A673 (cell line): Measurements from ENCODE around the gene ATP2A3. TPM values are rescaled to one million over a fixed set of nuclear protein-coding genes. Genes with fewer than 3 reads are reported as not detected.

Experiments
- BruUV-seq: library from RNA; stranded (reverse); fragments of 400-500 nt; replicated peaks from 2 replicates; lab custom pipeline; 2021; lab: Mats Ljungman, UMichigan
- CTCF ChIA-PET: fragments of 300-600 bp; sonication (Branson Sonifier 250); formaldehyde crosslinking; loops from one replicate; lab custom pipeline; 2022; ENCODE audit warnings: antibody characterized with exemption; lab: Charles Lee
- POLR2A ChIA-PET: fragments of 300-600 bp; sonication (Branson Sonifier 250); formaldehyde crosslinking; loops from one replicate; lab custom pipeline; 2022; ENCODE audit warnings: antibody characterized with exemption; ENCODE audit not compliant: low non-redundant PET; lab: Charles Lee
- DNase-seq: peaks from one replicate; pipeline ENCODE4 v3.0.0-alpha.2; 2015; ENCODE audit warnings: low spot score
- H3K27ac ChIP-seq: fragments of 200-600 bp; sonication (generic); 2 replicates; pipeline ENCODE4 v1.5.1; 2016; ENCODE audit warnings: mixed run types, low read depth, mild to moderate bottlenecking, mixed read lengths, antibody characterized with exemption, low read length; ENCODE audit not compliant: poor library complexity, severe bottlenecking
- H3K27me3 ChIP-seq: fragments of 200-600 bp; sonication (generic); replicated peaks from 2 replicates; pipeline ENCODE4 v1.6.1; 2017; ENCODE audit warnings: mixed run types, low read depth, mild to moderate bottlenecking, mixed read lengths, antibody characterized with exemption, low read length; ENCODE audit not compliant: insufficient read depth, poor library complexity
- H3K36me3 ChIP-seq: fragments of 200-600 bp; sonication (generic); 2 replicates; pipeline ENCODE4 v1.6.1; 2016; ENCODE audit warnings: mixed run types, mild to moderate bottlenecking, mixed read lengths, antibody characterized with exemption, low read length; ENCODE audit not compliant: insufficient read depth, poor library complexity, severe bottlenecking
- H3K4me1 ChIP-seq: fragments of 200-600 bp; sonication (generic); 2 replicates; pipeline ENCODE4 v1.6.1; 2017; ENCODE audit warnings: mixed run types, mild to moderate bottlenecking, mixed read lengths, antibody characterized with exemption, low read length; ENCODE audit not compliant: insufficient read depth, poor library complexity, severe bottlenecking
- H3K4me3 ChIP-seq: fragments of 200-600 bp; sonication (generic); 2 replicates; pipeline ENCODE4 v1.5.1; 2016; ENCODE audit warnings: low read depth, mixed run types, mild to moderate bottlenecking, mixed read lengths, low read length; ENCODE audit not compliant: poor library complexity, severe bottlenecking
- H3K9me3 ChIP-seq: fragments of 200-600 bp; sonication (generic); 2 replicates; pipeline ENCODE4 v1.6.1; 2016; ENCODE audit warnings: mixed run types, low read depth, mild to moderate bottlenecking, mixed read lengths, antibody characterized with exemption, low read length; ENCODE audit not compliant: poor library complexity, severe bottlenecking
- EZH2 ChIP-seq: fragments of 200-600 bp; sonication (generic); IDR thresholded peaks from 2 replicates; pipeline ENCODE4 v1.6.1; 2017; ENCODE audit warnings: borderline replicate concordance, low read depth, mild to moderate bottlenecking, mixed read lengths, antibody characterized with exemption, low read length; ENCODE audit not compliant: poor library complexity, severe bottlenecking
- intact Hi-C: fragments of 100-400 bp; cut with micrococcal nuclease; formaldehyde crosslinking; loops from one replicate; pipeline ENCODE4 v1.10.0; 2022; ENCODE audit not compliant: unreplicated experiment
- total RNA-seq: library from RNA; stranded (reverse); gene quantifications from 2 replicates; pipeline ENCODE4 v1.2.3, GENCODE V29; 2021
- TF ChIP-seq, protein P1 (sequence below): fragments of 300-800, 200-600 bp; sonication (generic); conservative IDR thresholded peaks from 2 replicates; pipeline ENCODE4 v1.5.1; 2017; ENCODE audit warnings: low read depth, mild to moderate bottlenecking, antibody characterized with exemption, low read length, moderate library complexity, mixed read lengths

The ATP2A3 gene
- total RNA-seq, 1 experiment from 2014 or later, result 0.17 TPM

DNA sequence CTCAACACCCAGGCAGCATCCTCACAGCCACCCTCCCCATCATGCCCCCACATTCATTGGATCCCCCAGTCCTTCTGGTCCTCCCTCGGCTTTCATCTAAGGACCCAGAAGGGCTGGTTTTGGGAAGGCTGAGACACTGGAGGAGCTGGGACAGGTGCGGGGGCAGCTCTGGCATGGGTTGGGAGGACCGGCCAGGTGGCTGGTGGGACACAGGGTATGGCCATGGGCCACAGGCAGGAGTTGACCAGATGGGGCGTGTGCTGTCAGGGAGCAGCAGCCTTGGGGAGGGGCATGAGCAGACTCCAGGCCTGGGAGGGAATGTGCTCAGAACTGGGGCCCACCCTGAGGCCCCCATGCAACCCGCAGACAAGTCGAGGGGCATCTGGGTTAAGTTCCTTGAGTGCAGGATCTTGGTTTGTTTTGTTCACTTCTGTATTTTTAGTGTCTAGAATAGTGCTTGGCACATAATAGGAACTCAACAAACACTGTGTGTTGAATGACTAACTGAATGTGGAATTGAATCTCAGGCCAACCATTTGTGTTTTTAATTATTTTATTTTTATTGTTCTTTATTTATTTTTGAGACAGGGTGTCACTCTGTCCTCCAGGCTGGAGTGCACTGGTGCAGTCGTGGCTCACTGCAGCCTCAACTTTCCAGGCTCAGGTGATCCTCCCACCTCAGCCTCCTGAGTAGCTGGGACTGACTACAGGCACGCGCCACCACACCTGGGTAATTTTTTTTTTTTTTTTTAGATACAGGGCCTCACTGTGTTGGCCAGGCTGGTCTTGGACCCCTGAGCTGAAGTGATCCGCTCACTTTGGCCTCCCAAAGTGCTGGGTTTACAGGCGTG, 53.6 kb downstream of the ATP2A3 start:
- Histone ChIP-seq H3K4me1 (no peaks in the 10 kb centered on the region), H3K27ac (no peak overlapping the region), H3K9me3 (no peaks in the 10 kb centered on the region), H3K27me3 (no peaks in the 10 kb centered on the region), H3K4me3 (no peak overlapping the region), H3K36me3 (no peaks in the 10 kb centered on the region)
- CTCF ChIA-PET, result no interaction called here
- no peak for DNase-seq
- no TSS peak for BruUV-seq
- intact Hi-C loops, result loop anchor here (10.0 kb wide), 3 partner anchors 164 to 504 kb away; no protein-coding TSS in a partner anchor
- POLR2A ChIA-PET, result no interaction called here
- no peak for TF ChIP-seq EZH2
- TF ChIP-seq, protein P1, sequence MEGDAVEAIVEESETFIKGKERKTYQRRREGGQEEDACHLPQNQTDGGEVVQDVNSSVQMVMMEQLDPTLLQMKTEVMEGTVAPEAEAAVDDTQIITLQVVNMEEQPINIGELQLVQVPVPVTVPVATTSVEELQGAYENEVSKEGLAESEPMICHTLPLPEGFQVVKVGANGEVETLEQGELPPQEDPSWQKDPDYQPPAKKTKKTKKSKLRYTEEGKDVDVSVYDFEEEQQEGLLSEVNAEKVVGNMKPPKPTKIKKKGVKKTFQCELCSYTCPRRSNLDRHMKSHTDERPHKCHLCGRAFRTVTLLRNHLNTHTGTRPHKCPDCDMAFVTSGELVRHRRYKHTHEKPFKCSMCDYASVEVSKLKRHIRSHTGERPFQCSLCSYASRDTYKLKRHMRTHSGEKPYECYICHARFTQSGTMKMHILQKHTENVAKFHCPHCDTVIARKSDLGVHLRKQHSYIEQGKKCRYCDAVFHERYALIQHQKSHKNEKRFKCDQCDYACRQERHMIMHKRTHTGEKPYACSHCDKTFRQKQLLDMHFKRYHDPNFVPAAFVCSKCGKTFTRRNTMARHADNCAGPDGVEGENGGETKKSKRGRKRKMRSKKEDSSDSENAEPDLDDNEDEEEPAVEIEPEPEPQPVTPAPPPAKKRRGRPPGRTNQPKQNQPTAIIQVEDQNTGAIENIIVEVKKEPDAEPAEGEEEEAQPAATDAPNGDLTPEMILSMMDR, result no peak

DNA sequence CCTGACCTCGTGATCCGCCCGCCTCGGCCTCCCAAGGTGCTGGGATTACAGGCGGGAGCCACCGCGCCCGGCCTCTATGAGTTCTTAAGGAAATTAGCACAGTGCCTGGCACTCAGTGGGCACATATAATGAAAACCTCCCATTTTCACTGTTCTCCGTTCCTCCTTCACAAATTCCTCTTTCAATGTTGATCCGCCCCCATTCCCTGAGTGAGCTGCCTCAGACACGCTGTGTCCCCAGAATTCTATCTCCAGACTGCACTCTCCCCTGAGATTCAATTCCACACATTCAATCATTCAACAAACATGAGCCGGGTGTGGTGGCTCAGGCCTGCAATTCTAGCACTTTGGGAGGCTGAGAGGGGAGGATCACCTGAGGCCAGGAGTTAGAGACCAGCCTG, 55.0 kb downstream of the ATP2A3 start:
- Histone ChIP-seq H3K36me3 (no peaks in the 10 kb centered on the region), H3K27ac (no peak overlapping the region), H3K9me3 (no peaks in the 10 kb centered on the region), H3K4me3 (no peak overlapping the region), H3K27me3 (no peaks in the 10 kb centered on the region), H3K4me1 (no peaks in the 10 kb centered on the region)
- ChIA-PET CTCF (no interaction called here), POLR2A (no interaction called here)
- no TSS peak for BruUV-seq
- TF ChIP-seq, protein P1, result no peak
- TF ChIP-seq EZH2, result no peak
- intact Hi-C loops, result no loop called here
- DNase-seq, result no peak

DNA sequence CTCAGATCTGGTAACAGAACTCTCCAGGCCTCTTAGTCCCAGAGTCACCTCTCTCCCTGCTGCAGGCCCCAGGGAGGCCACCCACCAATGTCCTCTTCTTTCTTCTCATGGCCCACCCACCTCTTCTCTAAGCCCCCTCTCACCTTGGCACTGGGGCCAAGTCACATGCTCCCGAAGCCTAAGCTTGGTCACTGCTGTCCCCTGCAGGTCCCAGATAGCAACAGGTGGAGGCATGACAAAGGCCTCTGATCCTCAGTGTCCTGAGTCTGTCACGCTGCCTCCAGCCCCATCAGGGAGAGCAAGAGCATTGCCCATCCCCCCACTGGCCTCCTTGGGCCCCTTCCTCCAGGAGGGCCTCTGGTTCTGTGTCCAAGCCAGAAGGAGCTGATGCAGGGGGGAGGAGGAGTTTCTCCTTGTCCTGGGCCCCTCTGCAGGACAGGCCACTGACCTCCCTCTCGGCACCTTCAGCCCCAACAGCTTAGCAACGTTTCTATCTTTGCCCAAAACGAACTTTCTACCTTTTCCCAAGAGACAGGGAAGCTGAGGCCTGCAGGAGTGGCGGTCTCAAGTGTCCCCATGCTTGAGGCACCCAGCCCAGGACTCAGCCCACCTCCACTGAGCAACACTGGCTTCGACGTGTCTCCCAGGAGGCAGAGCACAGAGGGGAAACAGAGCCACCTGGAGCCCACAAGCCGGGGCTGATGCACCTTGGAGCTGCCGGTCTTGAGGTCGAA, 56.6 kb downstream of the ATP2A3 start:
- no peak for DNase-seq
- CTCF ChIA-PET, result no interaction called here
- TF ChIP-seq, protein P1, result no peak
- TF ChIP-seq EZH2, result no peak

More for the DNA sequence above, 56.6 kb downstream of the ATP2A3 start:
- Histone ChIP-seq H3K4me3 (no peak overlapping the region), H3K27me3 (no peaks in the 10 kb centered on the region), H3K27ac (no peak overlapping the region), H3K4me1 (no peaks in the 10 kb centered on the region), H3K36me3 (no peaks in the 10 kb centered on the region), H3K9me3 (no peaks in the 10 kb centered on the region)
- POLR2A ChIA-PET, result no interaction called here
- intact Hi-C loops, result no loop called here
- BruUV-seq, result no TSS peak
